ENCODE data around the gene ECT2.

The ECT2 gene

DNA sequence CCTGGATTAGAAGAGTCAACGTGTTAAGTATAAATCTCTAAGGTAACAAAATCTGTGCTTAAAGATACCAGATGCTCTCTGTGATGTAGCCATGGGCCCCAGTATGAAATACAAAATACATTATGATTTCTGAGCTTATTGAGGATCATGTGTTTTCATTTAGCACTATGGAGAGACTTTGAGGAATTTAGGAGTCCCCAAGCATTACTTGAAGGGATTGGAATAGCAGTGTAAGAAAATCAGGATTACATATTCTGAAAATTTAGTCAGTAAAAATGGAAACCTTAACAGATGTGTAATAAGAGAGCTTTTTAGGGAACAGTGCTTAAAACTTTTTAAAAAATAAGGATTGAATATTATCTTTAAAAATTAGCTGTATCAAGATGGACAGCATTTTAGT lies 35.5 kb downstream of the ECT2 start:
- TF ChIP-seq, protein P1, sequence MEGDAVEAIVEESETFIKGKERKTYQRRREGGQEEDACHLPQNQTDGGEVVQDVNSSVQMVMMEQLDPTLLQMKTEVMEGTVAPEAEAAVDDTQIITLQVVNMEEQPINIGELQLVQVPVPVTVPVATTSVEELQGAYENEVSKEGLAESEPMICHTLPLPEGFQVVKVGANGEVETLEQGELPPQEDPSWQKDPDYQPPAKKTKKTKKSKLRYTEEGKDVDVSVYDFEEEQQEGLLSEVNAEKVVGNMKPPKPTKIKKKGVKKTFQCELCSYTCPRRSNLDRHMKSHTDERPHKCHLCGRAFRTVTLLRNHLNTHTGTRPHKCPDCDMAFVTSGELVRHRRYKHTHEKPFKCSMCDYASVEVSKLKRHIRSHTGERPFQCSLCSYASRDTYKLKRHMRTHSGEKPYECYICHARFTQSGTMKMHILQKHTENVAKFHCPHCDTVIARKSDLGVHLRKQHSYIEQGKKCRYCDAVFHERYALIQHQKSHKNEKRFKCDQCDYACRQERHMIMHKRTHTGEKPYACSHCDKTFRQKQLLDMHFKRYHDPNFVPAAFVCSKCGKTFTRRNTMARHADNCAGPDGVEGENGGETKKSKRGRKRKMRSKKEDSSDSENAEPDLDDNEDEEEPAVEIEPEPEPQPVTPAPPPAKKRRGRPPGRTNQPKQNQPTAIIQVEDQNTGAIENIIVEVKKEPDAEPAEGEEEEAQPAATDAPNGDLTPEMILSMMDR (conservative IDR thresholded peaks at IDR 0.05; ENCODE audit: low read depth, low read length): no peak
- DNase-seq (ENCODE audit: low read depth): no peak
- no peak overlapping the region for H3K4me3 ChIP-seq (ENCODE audit: low read depth, low read length)

DNA sequence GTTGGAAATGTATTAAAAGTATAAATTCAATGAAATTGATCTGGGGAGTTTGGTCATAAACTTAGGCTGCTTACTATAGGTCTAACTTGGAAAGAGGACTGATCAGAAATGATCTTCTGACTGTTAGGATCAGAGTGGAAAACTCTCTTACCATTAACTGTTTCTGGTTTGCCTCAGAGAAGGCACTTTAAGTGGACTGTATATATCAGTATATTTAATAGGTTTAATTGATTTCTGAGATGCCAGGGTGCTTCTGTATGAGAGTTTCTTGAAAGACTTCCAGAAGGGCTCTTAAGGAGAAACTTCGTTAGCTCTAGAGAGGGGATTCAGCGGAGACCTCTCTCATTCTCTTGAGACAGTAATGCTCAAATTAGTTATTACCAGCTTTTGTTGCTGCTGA lies 36.5 kb downstream of the ECT2 start:
- DNase-seq (ENCODE audit: low read depth): no peak
- TF ChIP-seq, protein P1 (conservative IDR thresholded peaks at IDR 0.05; ENCODE audit: low read depth, low read length): no peak
- H3K4me3 ChIP-seq (ENCODE audit: low read depth, low read length): no peak overlapping the region

DNA sequence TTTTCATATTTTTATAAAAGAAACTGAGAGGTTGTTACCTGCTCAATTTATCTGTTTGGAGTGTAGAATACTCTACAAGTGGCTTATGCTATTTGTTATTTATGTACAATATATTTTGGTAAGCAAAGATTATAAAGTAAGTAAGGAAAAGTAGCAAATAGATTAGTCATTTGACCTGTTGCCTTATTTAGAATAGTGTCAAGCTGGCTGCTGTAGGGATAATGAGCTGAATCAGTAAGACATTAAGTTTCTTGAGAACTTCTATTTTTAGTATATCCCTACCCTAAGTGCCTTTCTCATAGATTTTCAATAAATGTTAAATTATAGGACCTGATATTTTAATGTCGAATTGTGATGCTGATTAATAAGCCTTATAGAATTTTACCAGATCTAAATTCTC lies 37.2 kb downstream of the ECT2 start:
- peak; percentile 62 for DNase-seq (ENCODE audit: low read depth)
- TF ChIP-seq, protein P1 (conservative IDR thresholded peaks at IDR 0.05; ENCODE audit: low read depth, low read length): no peak
- H3K4me3 ChIP-seq (ENCODE audit: low read depth, low read length): no peak overlapping the region

DNA sequence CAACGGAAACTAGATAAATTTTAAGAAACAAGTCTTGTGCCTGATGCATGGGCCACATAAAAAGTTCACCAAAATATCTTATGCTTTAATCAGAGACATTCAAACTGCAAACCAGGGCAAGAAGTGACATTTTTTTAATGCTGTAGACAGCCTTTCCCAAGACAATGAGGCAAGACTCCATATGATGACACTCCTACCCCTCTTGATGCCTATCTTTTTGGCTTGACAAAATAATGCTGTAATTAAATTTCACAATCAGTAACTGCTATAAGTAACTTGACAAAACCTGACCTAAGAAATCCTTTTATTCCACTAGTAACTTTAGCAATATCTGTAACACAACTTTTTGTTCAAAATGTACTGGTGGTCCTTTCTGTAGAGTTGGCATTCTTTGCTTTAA lies 48.7 kb downstream of the ECT2 start:
- TF ChIP-seq, protein P1 (conservative IDR thresholded peaks at IDR 0.05; ENCODE audit: low read depth, low read length): no peak
- DNase-seq (ENCODE audit: low read depth): no peak
- H3K4me3 ChIP-seq (ENCODE audit: low read depth, low read length): no peak overlapping the region

DNA sequence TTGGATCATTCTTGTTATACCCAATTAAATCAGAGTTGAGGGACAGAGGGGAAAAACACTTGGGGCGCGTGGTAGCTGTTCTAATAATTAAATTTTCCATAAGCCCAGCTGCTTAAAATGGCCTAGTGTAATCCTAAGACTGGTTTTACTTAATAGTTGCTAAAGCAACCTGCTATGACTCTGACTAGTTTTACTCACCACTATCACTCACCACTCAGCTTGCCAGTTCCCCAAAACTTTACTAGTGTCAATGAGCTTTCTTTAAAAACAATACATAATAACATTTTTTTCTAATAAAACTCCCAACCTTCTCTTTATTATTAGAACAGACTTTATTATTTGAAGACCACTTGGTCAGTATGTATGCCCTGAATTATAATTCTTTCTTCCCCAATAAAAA lies 49.6 kb downstream of the ECT2 start:
- TF ChIP-seq, protein P1 (conservative IDR thresholded peaks at IDR 0.05; ENCODE audit: low read depth, low read length): no peak
- H3K4me3 ChIP-seq (ENCODE audit: low read depth, low read length): no peak overlapping the region
- DNase-seq (ENCODE audit: low read depth): no peak

DNA sequence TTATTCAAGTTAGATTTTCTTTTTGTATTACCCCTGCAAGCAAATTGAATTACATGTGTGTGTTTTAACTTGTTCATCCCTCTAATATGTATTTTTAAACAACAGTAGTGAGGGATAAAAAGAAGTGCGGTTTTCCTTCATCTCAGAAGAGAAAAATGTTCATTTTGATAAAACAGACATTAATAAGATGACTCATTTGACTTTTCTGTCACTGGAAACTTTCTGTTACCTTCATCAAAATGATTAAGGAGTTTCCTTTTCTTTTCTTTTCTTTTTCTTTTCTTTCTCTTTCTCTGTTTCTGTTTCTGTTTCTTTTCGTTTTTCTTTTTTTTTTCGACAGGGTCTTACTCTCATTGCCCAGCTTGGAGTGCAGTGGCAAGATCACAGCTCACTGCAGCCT lies 53.0 kb downstream of the ECT2 start:
- H3K4me3 ChIP-seq (ENCODE audit: low read depth, low read length): no peak overlapping the region
- TF ChIP-seq, protein P1 (conservative IDR thresholded peaks at IDR 0.05; ENCODE audit: low read depth, low read length): no peak
- no peak for DNase-seq (ENCODE audit: low read depth)

DNA sequence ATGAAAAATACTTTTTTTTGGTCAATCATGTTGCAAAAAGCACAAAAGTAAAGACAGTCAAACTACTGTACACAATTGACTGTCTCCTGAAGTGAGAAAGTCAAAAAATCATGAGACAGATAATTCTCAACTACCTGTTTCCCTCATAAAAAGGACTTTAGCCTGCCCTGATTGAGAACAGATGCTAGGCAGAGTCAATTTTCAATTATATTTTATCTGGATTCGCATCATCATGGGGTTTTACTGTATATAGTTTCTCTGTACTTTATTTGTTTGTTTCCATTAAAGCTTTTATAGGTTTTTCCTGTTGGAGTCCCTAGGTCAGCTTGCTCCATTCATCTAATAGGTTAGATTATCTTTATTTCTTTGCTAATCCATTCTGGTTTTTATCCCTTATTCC lies 53.8 kb downstream of the ECT2 start:
- TF ChIP-seq, protein P1 (conservative IDR thresholded peaks at IDR 0.05; ENCODE audit: low read depth, low read length): no peak
- no peak overlapping the region for H3K4me3 ChIP-seq (ENCODE audit: low read depth, low read length)
- DNase-seq (ENCODE audit: low read depth): no peak

Measured in choroid plexus epithelial cell (primary cell).